GM18517 (cell line): ENCODE measurements around the gene FMR1NB.

Experiments used
- ATAC-seq: cut with Tn5 transposase; IDR thresholded peaks from one replicate; pipeline ENCODE4 v1.9.1; 2021; ENCODE audit warnings: mild to moderate bottlenecking, moderate library complexity; ENCODE audit not compliant: unreplicated experiment

FMR1NB gene

GRCh38 chrX:147981038-147981752 is at the start of gene FMR1NB:
TSS of gene FMR1NB (plus strand) at chrX:147981337. CDS start at chrX:147981403, 66 bp downstream.
- ATAC-seq = no peak

GRCh38 chrX:147933815-147934214 is 47.3 kb upstream of the FMR1NB start:
- ATAC-seq = no peak

- no peak for ATAC-seq
Observed at GRCh38 chrX:147935156-147935758, 45.9 kb upstream of the FMR1NB start.

GRCh38 chrX:147945286-147945685 is 35.9 kb upstream of the FMR1NB start:
- ATAC-seq = no peak

- no peak for ATAC-seq
Observed at GRCh38 chrX:147948531-147948930, 32.6 kb upstream of the FMR1NB start.

- no peak for ATAC-seq
Observed at GRCh38 chrX:147950352-147950751, 30.8 kb upstream of the FMR1NB start.

GRCh38 chrX:147953976-147954375 is 27.2 kb upstream of the FMR1NB start:
- ATAC-seq = no peak

- no peak for ATAC-seq
Observed at GRCh38 chrX:147957291-147957690, 23.8 kb upstream of the FMR1NB start.

GRCh38 chrX:147958291-147958690 is 22.8 kb upstream of the FMR1NB start:
- ATAC-seq = no peak

- ATAC-seq = no peak
Observed at GRCh38 chrX:147960722-147961121, 20.4 kb upstream of the FMR1NB start.

- no peak for ATAC-seq
Observed at GRCh38 chrX:147962476-147962875, 18.7 kb upstream of the FMR1NB start.

- ATAC-seq = no peak
Observed at GRCh38 chrX:147978931-147979330, 2.2 kb upstream of the FMR1NB start.

GRCh38 chrX:148020329-148020728 is 39.2 kb downstream of the FMR1NB start:
- ATAC-seq = no peak

GRCh38 chrX:148024425-148025148 is 43.5 kb downstream of the FMR1NB start:
- ATAC-seq = peak; percentile 95

GRCh38 chrX:148035380-148035779 is 54.2 kb downstream of the FMR1NB start:
- no peak for ATAC-seq

GRCh38 chrX:148037020-148037419 is 55.9 kb downstream of the FMR1NB start:
- ATAC-seq = no peak

- ATAC-seq = no peak
Observed at GRCh38 chrX:148043271-148043855, 62.2 kb downstream of the FMR1NB start.

GRCh38 chrX:148047200-148047599 is 66.1 kb downstream of the FMR1NB start:
- no peak for ATAC-seq

GRCh38 chrX:148049441-148049840 is 68.3 kb downstream of the FMR1NB start:
- ATAC-seq = no peak

GRCh38 chrX:148051973-148052372 is 70.8 kb downstream of the FMR1NB start:
- ATAC-seq = no peak

- no peak for ATAC-seq
Observed at GRCh38 chrX:148067285-148067684, 86.1 kb downstream of the FMR1NB start.
